H9 (cell line): Measurements from ENCODE around the gene BZW1. TPM values are rescaled to one million over a fixed set of nuclear protein-coding genes. Genes with fewer than 3 reads are reported as not detected.

Source experiments
- DNase-seq: peaks from one replicate; pipeline ENCODE4 v3.0.0-alpha.2; 2017
- H2AFZ ChIP-seq: one replicate; pipeline ENCODE4 v1.6.1; 2013; ENCODE audit warnings: mild to moderate bottlenecking, low read length, control low read depth, moderate library complexity
- H2AK5ac ChIP-seq: 2 replicates; pipeline ENCODE4 v1.6.1; 2013; ENCODE audit warnings: low read length, control low read depth, mixed read lengths; ENCODE audit not compliant: insufficient read length
- H2BK120ac ChIP-seq: one replicate; pipeline ENCODE4 v1.6.1; 2013; ENCODE audit warnings: low read depth, mild to moderate bottlenecking, low read length, control low read depth, inconsistent platforms; ENCODE audit not compliant: poor library complexity, severe bottlenecking
- H2BK12ac ChIP-seq: 2 replicates; pipeline ENCODE4 v1.6.1; 2013; ENCODE audit warnings: low read length, control low read depth, mixed read lengths, low read depth; ENCODE audit not compliant: insufficient read length
- H2BK15ac ChIP-seq: 2 replicates; pipeline ENCODE4 v1.6.1; 2013; ENCODE audit warnings: low read depth, low read length, control low read depth
- H2BK20ac ChIP-seq: one replicate; pipeline ENCODE4 v1.6.1; 2013; ENCODE audit warnings: low read depth, mild to moderate bottlenecking, low read length, control low read depth, inconsistent platforms; ENCODE audit not compliant: poor library complexity, severe bottlenecking
- H2BK5ac ChIP-seq: 2 replicates; pipeline ENCODE4 v1.6.1; 2013; ENCODE audit warnings: low read length, control low read depth, mixed read lengths; ENCODE audit not compliant: insufficient read length
- H3K14ac ChIP-seq: 2 replicates; pipeline ENCODE4 v1.6.1; 2013; ENCODE audit warnings: low read length, control low read depth; ENCODE audit not compliant: insufficient read depth
- H3K18ac ChIP-seq: 2 replicates; pipeline ENCODE4 v1.6.1; 2013; ENCODE audit warnings: low read depth, mild to moderate bottlenecking, mixed read lengths, low read length, control low read depth; ENCODE audit not compliant: insufficient read length
- H3K23ac ChIP-seq: 2 replicates; pipeline ENCODE4 v1.6.1; 2013; ENCODE audit warnings: low read length, control low read depth, mixed read lengths, low read depth; ENCODE audit not compliant: insufficient read length
- H3K23me2 ChIP-seq: 2 replicates; pipeline ENCODE4 v1.6.1; 2013; ENCODE audit warnings: low read depth, mild to moderate bottlenecking, mixed read lengths, low read length, control low read depth; ENCODE audit not compliant: insufficient read length, poor library complexity, severe bottlenecking
- H3K27ac ChIP-seq: 2 replicates; pipeline ENCODE4 v1.5.1; 2013; ENCODE audit warnings: low read length, control low read depth, mixed read lengths, low read depth; ENCODE audit not compliant: insufficient read length
- H3K27me3 ChIP-seq: 2 replicates; pipeline ENCODE4 v1.6.1; 2013; ENCODE audit warnings: low read length, control low read depth, inconsistent platforms; ENCODE audit not compliant: insufficient read depth
- H3K4ac ChIP-seq: 2 replicates; pipeline ENCODE4 v1.6.1; 2013; ENCODE audit warnings: low read depth, mild to moderate bottlenecking, control low read depth, inconsistent platforms, low read length, moderate library complexity
- H3K4me1 ChIP-seq: 2 replicates; pipeline ENCODE4 v1.6.1; 2013; ENCODE audit warnings: low read length, control low read depth, inconsistent platforms; ENCODE audit not compliant: insufficient read depth
- H3K4me2 ChIP-seq: 2 replicates; pipeline ENCODE4 v1.6.1; 2013; ENCODE audit warnings: low read length, control low read depth, mixed read lengths; ENCODE audit not compliant: insufficient read length, insufficient read depth
- H3K56ac ChIP-seq: 2 replicates; pipeline ENCODE4 v1.6.1; 2013; ENCODE audit warnings: low read depth, mild to moderate bottlenecking, mixed read lengths, low read length, control low read depth; ENCODE audit not compliant: insufficient read length
- H3K79me1 ChIP-seq: 2 replicates; pipeline ENCODE4 v1.6.1; 2013; ENCODE audit warnings: low read depth, mild to moderate bottlenecking, moderate library complexity, low read length, control low read depth, inconsistent platforms; ENCODE audit not compliant: insufficient read depth, poor library complexity, severe bottlenecking
- H3K79me2 ChIP-seq: 2 replicates; pipeline ENCODE4 v1.6.1; 2013; ENCODE audit warnings: low read length, control low read depth, inconsistent platforms; ENCODE audit not compliant: insufficient read depth
- H3K9ac ChIP-seq: 2 replicates; pipeline ENCODE4 v1.6.1; 2013; ENCODE audit warnings: low read length, control low read depth, mixed read lengths; ENCODE audit not compliant: insufficient read length; ENCODE audit errors: extremely low read depth
- H3K9me3 ChIP-seq: one replicate; pipeline ENCODE4 v1.6.1; 2013; ENCODE audit warnings: low read depth, low read length, inconsistent platforms; ENCODE audit not compliant: control insufficient read depth
- H3T11ph ChIP-seq: one replicate; pipeline ENCODE4 v1.6.1; 2013; ENCODE audit warnings: mild to moderate bottlenecking, low read length, control low read depth, inconsistent platforms
- H4K20me1 ChIP-seq: one replicate; pipeline ENCODE4 v1.6.1; 2013; ENCODE audit not compliant: control insufficient read depth, insufficient read length, insufficient read depth
- H4K5ac ChIP-seq: 2 replicates; pipeline ENCODE4 v1.6.1; 2013; ENCODE audit warnings: low read depth, mild to moderate bottlenecking, mixed read lengths, low read length, control low read depth; ENCODE audit not compliant: insufficient read length
- H4K8ac ChIP-seq: replicated peaks from 2 replicates; pipeline ENCODE4 v1.6.1; 2013; ENCODE audit warnings: low read length, control low read depth, mixed read lengths, low read depth; ENCODE audit not compliant: insufficient read length
- H4K91ac ChIP-seq: 2 replicates; pipeline ENCODE4 v1.6.1; 2013; ENCODE audit warnings: low read depth, mild to moderate bottlenecking, moderate library complexity, mixed read lengths, low read length, control low read depth; ENCODE audit not compliant: insufficient read length
- H3K27ac Mint-ChIP-seq, 3 experiments: 2 replicates in 2 of 3; 3 replicates in 1 of 3; pipeline ENCODE4 v1.8.0; 2020 to 2021; ENCODE audit warnings: mixed read lengths in 3 of 3, mild to moderate bottlenecking in 1 of 3, moderate library complexity in 1 of 3
- H3K27me3 Mint-ChIP-seq: 2 replicates; pipeline ENCODE4 v1.8.0; 2021; ENCODE audit warnings: low read depth, mild to moderate bottlenecking, moderate library complexity, mixed read lengths
- H3K36me3 Mint-ChIP-seq, 3 experiments: 2 replicates in 2 of 3; 3 replicates in 1 of 3; pipeline ENCODE4 v1.8.0; 2020 to 2021; ENCODE audit warnings: low read depth in 3 of 3, mixed read lengths in 3 of 3; ENCODE audit not compliant: insufficient read depth in 1 of 3
- H3K4me1 Mint-ChIP-seq, 2 experiments: 2 replicates each; pipeline ENCODE4 v1.8.0; 2020; ENCODE audit warnings: mixed read lengths in 2 of 2
- H3K4me3 Mint-ChIP-seq, 2 experiments: 2 replicates in 1 of 2; 3 replicates in 1 of 2; pipeline ENCODE4 v1.8.0; 2020 to 2021; ENCODE audit warnings: mild to moderate bottlenecking in 2 of 2, mixed read lengths in 2 of 2, moderate library complexity in 1 of 2
- H3K9me3 Mint-ChIP-seq, 2 experiments: 2 replicates in 1 of 2; 3 replicates in 1 of 2; pipeline ENCODE4 v1.8.0; 2020; ENCODE audit warnings: mild to moderate bottlenecking in 2 of 2, mixed read lengths in 2 of 2, moderate library complexity in 1 of 2
- WGBS: extraction: QIAGEN DNeasy Blood & Tissue Kit; methylation state at CpG from one replicate; pipeline ENCODE4 v1.1.7; 2013; ENCODE audit warnings: missing lambda C conversion rate, low lambda C conversion rate, mixed read lengths; ENCODE audit not compliant: insufficient read length; ENCODE audit errors: extremely low coverage; 5-methylcytosine and 5-hydroxymethylcytosine counted together
- total RNA-seq: library from RNA; stranded (reverse); gene quantifications from 2 replicates; pipeline ENCODE4 v1.2.1, GENCODE V29; 2021
- TF ChIP-seq, protein P1 (sequence below): fragments of 200-600 bp; sonication (generic); conservative IDR thresholded peaks from 3 replicates; pipeline ENCODE4 v1.8.0; 2021; ENCODE audit warnings: antibody characterized with exemption, mild to moderate bottlenecking

The BZW1 gene
- total RNA-seq, 1 experiment from 2014 or later = 370 TPM

DNA sequence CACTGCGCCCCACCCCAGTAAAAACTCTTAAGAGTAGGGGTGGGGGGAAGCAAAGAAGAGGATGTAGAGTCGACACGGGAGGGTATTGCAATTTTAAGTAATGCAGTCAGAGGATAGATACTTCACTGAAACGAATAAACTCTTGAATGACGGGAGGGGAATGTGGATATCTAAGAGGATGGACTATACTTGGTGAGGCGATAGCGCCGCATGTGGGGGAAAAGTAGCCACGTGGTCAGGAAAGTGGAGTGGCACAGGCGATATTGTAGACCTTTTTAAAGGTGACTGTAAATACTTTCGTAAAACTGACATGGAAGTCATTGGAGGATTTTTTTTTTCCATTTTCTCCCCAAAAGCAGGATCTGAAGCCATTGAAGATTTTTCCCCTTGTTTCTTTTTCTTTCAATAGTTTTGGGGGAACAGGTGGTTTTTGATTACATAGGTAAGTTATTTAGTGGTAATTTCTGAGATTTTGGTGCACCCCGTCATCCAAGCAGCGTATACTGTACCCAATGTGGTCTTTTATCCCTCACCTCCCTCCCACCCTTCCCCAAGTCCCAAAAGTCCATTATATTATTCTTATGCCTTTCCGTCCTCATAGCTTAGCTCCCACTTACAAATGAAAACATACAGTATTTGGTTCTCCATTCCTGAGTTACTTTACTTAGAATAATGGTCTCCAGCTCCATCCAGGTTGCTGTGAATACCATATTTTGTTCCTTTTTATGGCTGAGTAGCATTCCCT lies 39.0 kb downstream of the BZW1 start:
- Histone ChIP-seq H3K79me1 (no peaks in the 10 kb centered on the region), H3K27me3 (no peaks in the 10 kb centered on the region), H2BK15ac (no peak overlapping the region), H3K18ac (no peak overlapping the region), H3K4me1 (no peaks in the 10 kb centered on the region), H3K4ac (no peak overlapping the region), H3K27ac (no peak overlapping the region), H4K20me1 (no peaks in the 10 kb centered on the region), H2AK5ac (no peak overlapping the region), H3K4me2 (no peak overlapping the region), H3K23ac (no peak overlapping the region), H2AFZ (no peak overlapping the region), H2BK12ac (no peak overlapping the region), H3K9ac (no peak overlapping the region), H4K8ac (no peak overlapping the region), H3K14ac (no peak overlapping the region), H2BK5ac (no peak overlapping the region), H2BK120ac (no peak overlapping the region), H3K56ac (no peak overlapping the region), H4K5ac (no peak overlapping the region), H2BK20ac (no peak overlapping the region), H4K91ac (no peak overlapping the region), H3K79me2 (no peaks in the 10 kb centered on the region), H3T11ph (no peak overlapping the region), H3K23me2 (no peaks in the 10 kb centered on the region), H3K9me3 (no peaks in the 10 kb centered on the region)
- Mint-ChIP-seq H3K9me3 (no peaks in the 10 kb centered on the region), H3K27me3 (no peaks in the 10 kb centered on the region; the same call in 1 of the 2 replicates), H3K27ac (peak overlapping the region in 1 of 3 experiments; percentile 46; a peak in 3 of 7 replicates), H3K36me3 (peaks cover 28 to 51% (median 42%) of the 10 kb centered on the region in 3 experiments; a peak in 6 of 7 replicates), H3K4me3 (no peak overlapping the region), H3K4me1 (no peaks in the 10 kb centered on the region)
- TF ChIP-seq, protein P1, sequence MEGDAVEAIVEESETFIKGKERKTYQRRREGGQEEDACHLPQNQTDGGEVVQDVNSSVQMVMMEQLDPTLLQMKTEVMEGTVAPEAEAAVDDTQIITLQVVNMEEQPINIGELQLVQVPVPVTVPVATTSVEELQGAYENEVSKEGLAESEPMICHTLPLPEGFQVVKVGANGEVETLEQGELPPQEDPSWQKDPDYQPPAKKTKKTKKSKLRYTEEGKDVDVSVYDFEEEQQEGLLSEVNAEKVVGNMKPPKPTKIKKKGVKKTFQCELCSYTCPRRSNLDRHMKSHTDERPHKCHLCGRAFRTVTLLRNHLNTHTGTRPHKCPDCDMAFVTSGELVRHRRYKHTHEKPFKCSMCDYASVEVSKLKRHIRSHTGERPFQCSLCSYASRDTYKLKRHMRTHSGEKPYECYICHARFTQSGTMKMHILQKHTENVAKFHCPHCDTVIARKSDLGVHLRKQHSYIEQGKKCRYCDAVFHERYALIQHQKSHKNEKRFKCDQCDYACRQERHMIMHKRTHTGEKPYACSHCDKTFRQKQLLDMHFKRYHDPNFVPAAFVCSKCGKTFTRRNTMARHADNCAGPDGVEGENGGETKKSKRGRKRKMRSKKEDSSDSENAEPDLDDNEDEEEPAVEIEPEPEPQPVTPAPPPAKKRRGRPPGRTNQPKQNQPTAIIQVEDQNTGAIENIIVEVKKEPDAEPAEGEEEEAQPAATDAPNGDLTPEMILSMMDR = no peak
- WGBS = no CpG with 5 or more reads among the region's 14 CpGs
- DNase-seq = no peak
